GM12878 (cell line): Measurements from ENCODE around the gene AKAP1. TPM values are rescaled to one million over a fixed set of nuclear protein-coding genes. Genes with fewer than 3 reads are reported as not detected.

ENCODE experiments used
- ATAC-seq: fragments of 200-7000 bp; cut with Tn5 transposase; 3 replicates; pipeline ENCODE4 v1.9.1; 2020; ENCODE audit warnings: mild to moderate bottlenecking, moderate library complexity
- BruUV-seq: library from RNA; stranded (reverse); fragments of 400-500 nt; replicated peaks from 2 replicates; lab custom pipeline; 2021; lab: Mats Ljungman, UMichigan
- CTCF ChIA-PET: fragments of 300-600 bp; sonication (Branson Sonifier 250); formaldehyde crosslinking; extraction: SDS; loops from one replicate; lab custom pipeline; 2021; ENCODE audit warnings: inconsistent platforms; lab: Yijun Ruan, JAX
- POLR2A ChIA-PET: fragments of 350-600 bp; formaldehyde crosslinking; extraction: SDS; loops from one replicate; lab custom pipeline; 2021; ENCODE audit warnings: inconsistent platforms; lab: Charles Lee
- RAD21 ChIA-PET: fragments of 300-600 bp; sonication (Branson Sonifier 250); formaldehyde crosslinking; loops from one replicate; lab custom pipeline; 2023; ENCODE audit warnings: antibody characterized with exemption; ENCODE audit not compliant: unreplicated experiment; lab: Charles Lee
- SMC1A ChIA-PET: fragments of 300-600 bp; sonication (Branson Sonifier 250); formaldehyde crosslinking; loops from one replicate; lab custom pipeline; 2023; ENCODE audit not compliant: unreplicated experiment, uncharacterized antibody; lab: Charles Lee
- DNase-seq: peaks from one replicate; pipeline ENCODE4 v3.0.0-alpha.2; 2011; ENCODE audit warnings: low read depth, low spot score
- FAIRE-seq: peaks from 3 replicates; lab custom pipeline; 2011; peaks lifted over from hg19 to GRCh38; lab: Jason Lieb, UNC
- H2AFZ ChIP-seq: 2 replicates; pipeline ENCODE4 v1.6.0; 2011; ENCODE audit warnings: low read depth, low read length, control low read depth; ENCODE audit not compliant: control insufficient read depth
- H3K27ac ChIP-seq: 2 replicates; pipeline ENCODE4 v1.5.1; 2011; ENCODE audit warnings: control low read depth; ENCODE audit not compliant: control insufficient read depth, insufficient read depth
- H3K27me3 ChIP-seq, 2 experiments: replicated peaks in 1 of 2; 2 replicates each; pipeline versions ENCODE4 v1.6.0 to v1.6.1; 2011; ENCODE audit warnings: low read length in 1 of 2; ENCODE audit not compliant: control insufficient read depth in 2 of 2, insufficient read depth in 2 of 2
- H3K36me3 ChIP-seq, 2 experiments: 2 replicates each; pipeline ENCODE4 v1.5.1; 2011; ENCODE audit warnings: low read length in 1 of 2; ENCODE audit not compliant: control insufficient read depth in 2 of 2, insufficient read depth in 2 of 2
- H3K4me1 ChIP-seq: 2 replicates; pipeline ENCODE4 v1.6.1; 2011; ENCODE audit warnings: mild to moderate bottlenecking, low read length, moderate library complexity, mixed read lengths; ENCODE audit not compliant: control insufficient read depth, insufficient read depth
- H3K4me2 ChIP-seq: 2 replicates; pipeline ENCODE4 v1.6.0; 2011; ENCODE audit warnings: control low read depth; ENCODE audit not compliant: control insufficient read depth, insufficient read depth
- H3K4me3 ChIP-seq: fragments of 200-600 bp; sonication (generic); 2 replicates; pipeline ENCODE4 v1.5.1; 2016
- H3K79me2 ChIP-seq: 2 replicates; pipeline ENCODE4 v1.6.0; 2011; ENCODE audit warnings: low read length; ENCODE audit not compliant: control insufficient read depth, insufficient read depth
- H3K9ac ChIP-seq: 2 replicates; pipeline ENCODE4 v1.8.0; 2011; ENCODE audit warnings: low read length, control low read depth, mixed read lengths; ENCODE audit not compliant: control insufficient read depth, insufficient read depth
- H3K9me3 ChIP-seq: replicated peaks from 3 replicates; pipeline ENCODE4 v1.5.1; 2011; ENCODE audit warnings: mild to moderate bottlenecking, low read length; ENCODE audit not compliant: control insufficient read depth, insufficient read depth
- H4K20me1 ChIP-seq: 2 replicates; pipeline ENCODE4 v1.6.0; 2011; ENCODE audit not compliant: control insufficient read depth, insufficient read depth
- CBFB ChIP-seq: IDR thresholded peaks from 2 replicates; pipeline ENCODE4 v1.6.1; 2016; ENCODE audit warnings: antibody characterized with exemption, low read depth
- FOS ChIP-seq: IDR thresholded peaks from 3 replicates; pipeline ENCODE4 v1.6.1; 2011; ENCODE audit warnings: borderline replicate concordance; ENCODE audit not compliant: insufficient read length; ENCODE audit errors: extremely low read depth
- GABPA ChIP-seq: IDR thresholded peaks from 2 replicates; pipeline ENCODE4 v1.6.1; 2014; ENCODE audit warnings: antibody characterized with exemption, low read depth, mild to moderate bottlenecking, inconsistent platforms
- IKZF1 ChIP-seq: fragments of 450-650 bp; conservative IDR thresholded peaks from 2 replicates; pipeline ENCODE4 v1.6.1; 2017; ENCODE audit warnings: antibody characterized with exemption, mild to moderate bottlenecking
- KAT2A ChIP-seq: conservative IDR thresholded peaks from 2 replicates; pipeline ENCODE4 v1.6.1; 2011; ENCODE audit warnings: low read depth, low read length; ENCODE audit not compliant: control insufficient read depth
- MEF2B ChIP-seq: fragments of 450-650 bp; IDR thresholded peaks from 2 replicates; pipeline ENCODE4 v1.6.1; 2018; ENCODE audit warnings: mild to moderate bottlenecking, moderate library complexity; ENCODE audit not compliant: partially characterized antibody, poor library complexity, severe bottlenecking
- NFYB ChIP-seq: IDR thresholded peaks from 2 replicates; pipeline ENCODE4 v1.6.1; 2011; ENCODE audit warnings: low read depth, mild to moderate bottlenecking, low read length, improper control_type of control experiment, moderate library complexity; ENCODE audit not compliant: insufficient read depth
- POLR2AphosphoS2 ChIP-seq: IDR thresholded peaks from 2 replicates; pipeline ENCODE4 v1.6.1; 2011; ENCODE audit warnings: low read depth, mild to moderate bottlenecking, low read length, improper control_type of control experiment, moderate library complexity
- RUNX3 ChIP-seq: IDR thresholded peaks from 2 replicates; pipeline ENCODE4 v1.6.1; 2012; ENCODE audit warnings: low read length, inconsistent platforms
- ZNF384 ChIP-seq: IDR thresholded peaks from 2 replicates; pipeline ENCODE4 v1.6.1; 2012; ENCODE audit warnings: low read depth, mild to moderate bottlenecking, low read length, improper control_type of control experiment, borderline replicate concordance
- WGBS: methylation state at CpG from one replicate; pipeline ENCODE4 v1.1.6; 2016; ENCODE audit warnings: low lambda C conversion rate; ENCODE audit not compliant: insufficient replicate concordance, insufficient coverage; ENCODE audit errors: missing lambda C conversion rate; 5-methylcytosine and 5-hydroxymethylcytosine counted together
- in situ Hi-C: fragments of 300-500 bp; cut with MboI; formaldehyde crosslinking; loops from 9 replicates; pipeline ENCODE4 v1.14.3; 2018; ENCODE audit warnings: mixed read lengths
- intact Hi-C: fragments of 100-400 bp; cut with micrococcal nuclease; formaldehyde crosslinking; loops from one replicate; pipeline ENCODE4 v1.14.2; 2022; ENCODE audit not compliant: unreplicated experiment
- polyA plus RNA-seq, 11 experiments: library from polyadenylated mRNA; depleted of rRNA in 4 of 11; unstranded in 6 of 11; stranded (reverse) in 5 of 11; fragments of >200 nt; fragmentation: Nextera tagmentation in 4 of 11; fragmentation: Illumina TruSeq in 1 of 11; extraction: Ambion mirVana in 4 of 11; extraction: Trizol in 1 of 11; gene quantifications; 1 replicate in 1 of 11; 2 replicates in 10 of 11; pipeline versions ENCODE4 v1.2.1 to v1.2.3, GENCODE V29; 2011 to 2016; ENCODE audit warnings: inconsistent platforms in 2 of 11, missing spikeins in 2 of 11, low read depth in 1 of 11
- total RNA-seq, 4 experiments: library from RNA; depleted of rRNA in 3 of 4; stranded (reverse); fragments of >200 nt in 3 of 4; fragmentation: Illumina TruSeq in 1 of 4; extraction: Trizol in 1 of 4; gene quantifications; 2 replicates each; pipeline versions ENCODE4 v1.2.1 to v1.2.3, GENCODE V29; 2013 to 2021
- TF ChIP-seq, protein P1 (sequence below): IDR thresholded peaks from 2 replicates; pipeline ENCODE4 v1.6.1; 2011; ENCODE audit warnings: borderline replicate concordance, low read depth, mild to moderate bottlenecking, moderate library complexity, mixed read lengths, low read length; ENCODE audit not compliant: insufficient read depth; ENCODE audit errors: extremely low read length
- TF ChIP-seq, protein P2 (sequence below): IDR thresholded peaks from 2 replicates; pipeline ENCODE4 v1.6.1; 2011; ENCODE audit warnings: borderline replicate concordance, low read depth, mild to moderate bottlenecking, moderate library complexity, low read length; ENCODE audit not compliant: insufficient read depth, poor library complexity, severe bottlenecking
- TF ChIP-seq, protein P3 (sequence below): IDR thresholded peaks from 2 replicates; pipeline ENCODE4 v1.6.1; 2012; ENCODE audit warnings: low read length, inconsistent platforms

AKAP1 gene
- total and polyA plus RNA-seq, 10 of the 15 experiments (the other 5 are each of a cell fraction or from before 2014, with no cell fraction given) = 11.9 to 50.5 (median 38.1) TPM

DNA sequence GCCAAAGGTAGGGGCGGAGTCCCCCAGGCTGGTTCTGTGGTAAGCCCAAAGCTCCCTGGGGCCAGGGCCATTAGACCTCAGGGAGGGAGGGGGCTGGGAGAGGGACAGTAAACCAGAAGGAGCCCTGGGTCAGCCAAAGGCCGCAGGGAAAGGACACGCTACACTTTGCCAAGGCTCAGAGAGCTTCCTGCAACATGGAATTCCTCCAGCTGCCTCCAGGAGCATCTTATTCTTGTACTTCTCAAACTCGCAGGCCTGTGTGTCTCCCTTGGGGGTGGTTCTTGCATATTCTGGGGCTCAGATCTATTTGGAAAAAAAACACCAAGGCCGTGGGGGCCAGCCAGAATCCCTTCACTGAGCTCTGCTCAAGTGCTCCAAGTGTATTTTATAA is 25.1 kb downstream of the AKAP1 start:
- intact Hi-C loops (no loop called here), in situ Hi-C loops (no loop called here)
- no peaks in the 10 kb centered on the region for H3K4me1 ChIP-seq
- TF ChIP-seq, protein P1, sequence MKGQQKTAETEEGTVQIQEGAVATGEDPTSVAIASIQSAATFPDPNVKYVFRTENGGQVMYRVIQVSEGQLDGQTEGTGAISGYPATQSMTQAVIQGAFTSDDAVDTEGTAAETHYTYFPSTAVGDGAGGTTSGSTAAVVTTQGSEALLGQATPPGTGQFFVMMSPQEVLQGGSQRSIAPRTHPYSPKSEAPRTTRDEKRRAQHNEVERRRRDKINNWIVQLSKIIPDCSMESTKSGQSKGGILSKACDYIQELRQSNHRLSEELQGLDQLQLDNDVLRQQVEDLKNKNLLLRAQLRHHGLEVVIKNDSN = no peak
- TF ChIP-seq MEF2B (no peak), KAT2A (no peak), NFYB (no peak), IKZF1 (no peak), GABPA (no peak), POLR2AphosphoS2 (no peak), CBFB (no peak), ZNF384 (no peak), RUNX3 (no peak), FOS (no peak)
- TF ChIP-seq, protein P2, sequence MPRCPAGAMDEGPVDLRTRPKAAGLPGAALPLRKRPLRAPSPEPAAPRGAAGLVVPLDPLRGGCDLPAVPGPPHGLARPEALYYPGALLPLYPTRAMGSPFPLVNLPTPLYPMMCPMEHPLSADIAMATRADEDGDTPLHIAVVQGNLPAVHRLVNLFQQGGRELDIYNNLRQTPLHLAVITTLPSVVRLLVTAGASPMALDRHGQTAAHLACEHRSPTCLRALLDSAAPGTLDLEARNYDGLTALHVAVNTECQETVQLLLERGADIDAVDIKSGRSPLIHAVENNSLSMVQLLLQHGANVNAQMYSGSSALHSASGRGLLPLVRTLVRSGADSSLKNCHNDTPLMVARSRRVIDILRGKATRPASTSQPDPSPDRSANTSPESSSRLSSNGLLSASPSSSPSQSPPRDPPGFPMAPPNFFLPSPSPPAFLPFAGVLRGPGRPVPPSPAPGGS = no peak
- TF ChIP-seq, protein P3, sequence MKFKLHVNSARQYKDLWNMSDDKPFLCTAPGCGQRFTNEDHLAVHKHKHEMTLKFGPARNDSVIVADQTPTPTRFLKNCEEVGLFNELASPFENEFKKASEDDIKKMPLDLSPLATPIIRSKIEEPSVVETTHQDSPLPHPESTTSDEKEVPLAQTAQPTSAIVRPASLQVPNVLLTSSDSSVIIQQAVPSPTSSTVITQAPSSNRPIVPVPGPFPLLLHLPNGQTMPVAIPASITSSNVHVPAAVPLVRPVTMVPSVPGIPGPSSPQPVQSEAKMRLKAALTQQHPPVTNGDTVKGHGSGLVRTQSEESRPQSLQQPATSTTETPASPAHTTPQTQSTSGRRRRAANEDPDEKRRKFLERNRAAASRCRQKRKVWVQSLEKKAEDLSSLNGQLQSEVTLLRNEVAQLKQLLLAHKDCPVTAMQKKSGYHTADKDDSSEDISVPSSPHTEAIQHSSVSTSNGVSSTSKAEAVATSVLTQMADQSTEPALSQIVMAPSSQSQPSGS = no peak
- CTCF ChIA-PET = interaction anchor here (0.6 to 1.2 kb wide), 4 partner anchors 11 to 120 kb away, joined by 3 read pairs; no protein-coding TSS in a partner anchor
- peaks cover 4% of the 10 kb centered on the region; the same call in 1 of the 2 replicates for H4K20me1 ChIP-seq
- H3K27me3 ChIP-seq = no peaks in the 10 kb centered on the region
- ATAC-seq (no peak), DNase-seq (no peak), FAIRE-seq (no peak)
- SMC1A ChIA-PET = no interaction called here
- no TSS peak for BruUV-seq
- H2AFZ ChIP-seq = no peak overlapping the region
- peaks cover 23 to 42% of the 10 kb centered on the region in 2 experiments for H3K36me3 ChIP-seq
- H3K4me3 ChIP-seq = no peak overlapping the region
- no peaks in the 10 kb centered on the region for H3K79me2 ChIP-seq
- RAD21 ChIA-PET = no interaction called here
- no peak overlapping the region for H3K27ac ChIP-seq
- no peak overlapping the region for H3K4me2 ChIP-seq
- POLR2A ChIA-PET = no interaction called here
- WGBS = 72% methylated on average over 5 of the region's 5 CpGs
- no peak overlapping the region for H3K9ac ChIP-seq
- no peaks in the 10 kb centered on the region for H3K9me3 ChIP-seq
